Erythroblast (primary cell): Measurements from ENCODE around the gene SMYD1.

Experiments
- GATA1 ChIP-seq: IDR thresholded peaks from 2 replicates; pipeline ENCODE4 v1.6.1; 2011; ENCODE audit warnings: low read depth, mild to moderate bottlenecking, control low read depth, low read length, moderate library complexity
- POLR2A ChIP-seq: IDR thresholded peaks from 2 replicates; pipeline ENCODE4 v1.6.1; 2011; ENCODE audit warnings: mild to moderate bottlenecking, low read length

GRCh38 chr2:88123975-88124917 is 56.6 kb downstream of the SMYD1 start:
- TF ChIP-seq POLR2A (no peak), GATA1 (no peak)
